ENCODE data around the gene TRAF2.
A peak's percentile ranks its signal among the peaks of the same experiment; 100 is the strongest.

The TRAF2 gene

GRCh38 chr9:136936645-136937170 lies 50.4 kb downstream of the TRAF2 start:
- DNase-seq = no peak
- Mint-ChIP-seq H3K4me1 (peaks cover 13% of the 10 kb centered on the region), H3K4me3 (no peak overlapping the region), H3K27ac (no peak overlapping the region), H3K9me3 (no peaks in the 10 kb centered on the region), H3K36me3 (ENCODE audit: low read depth) (peaks cover 26% of the 10 kb centered on the region), H3K27me3 (no peaks in the 10 kb centered on the region)
- no peak for ATAC-seq

GRCh38 chr9:136937186-136938001 lies 51.1 kb downstream of the TRAF2 start:
- Mint-ChIP-seq H3K4me3 (no peak overlapping the region), H3K9me3 (no peaks in the 10 kb centered on the region), H3K4me1 (peaks cover 8% of the 10 kb centered on the region), H3K27ac (no peak overlapping the region), H3K36me3 (ENCODE audit: low read depth) (peaks cover 22% of the 10 kb centered on the region), H3K27me3 (no peaks in the 10 kb centered on the region)
- DNase-seq = no peak
- no peak for ATAC-seq

- Mint-ChIP-seq H3K4me1 (peaks cover 4% of the 10 kb centered on the region), H3K9me3 (no peaks in the 10 kb centered on the region), H3K27ac (no peak overlapping the region), H3K27me3 (no peaks in the 10 kb centered on the region), H3K4me3 (no peak overlapping the region), H3K36me3 (ENCODE audit: low read depth) (peaks cover 15% of the 10 kb centered on the region)
- DNase-seq = no peak
- ATAC-seq = no peak
Measured at GRCh38 chr9:136939431-136939995, 53.2 kb downstream of the TRAF2 start.

GRCh38 chr9:136939996-136940525 lies 53.7 kb downstream of the TRAF2 start:
- Mint-ChIP-seq H3K27me3 (no peaks in the 10 kb centered on the region), H3K9me3 (no peaks in the 10 kb centered on the region), H3K4me1 (peaks cover 7% of the 10 kb centered on the region), H3K36me3 (ENCODE audit: low read depth) (peaks cover 13% of the 10 kb centered on the region), H3K27ac (no peak overlapping the region), H3K4me3 (no peak overlapping the region)
- no peak for ATAC-seq
- no peak for DNase-seq

- DNase-seq (no peak), ATAC-seq (no peak)
- Mint-ChIP-seq H3K27ac (no peak overlapping the region), H3K4me3 (no peak overlapping the region), H3K4me1 (peaks cover 7% of the 10 kb centered on the region), H3K9me3 (no peaks in the 10 kb centered on the region), H3K36me3 (ENCODE audit: low read depth) (peaks cover 10% of the 10 kb centered on the region), H3K27me3 (no peaks in the 10 kb centered on the region)
Measured at GRCh38 chr9:136940526-136941230, 54.4 kb downstream of the TRAF2 start.

GRCh38 chr9:136941231-136942111 lies 55.2 kb downstream of the TRAF2 start:
- no peaks in the 10 kb centered on the region for H3K9me3 Mint-ChIP-seq
- H3K36me3 Mint-ChIP-seq (ENCODE audit: low read depth) = peaks cover 10% of the 10 kb centered on the region
- H3K4me3 Mint-ChIP-seq = no peak overlapping the region

GRCh38 chr9:136942112-136942880 lies 56.0 kb downstream of the TRAF2 start:
- no peak overlapping the region for H3K27ac Mint-ChIP-seq
- no peak for ATAC-seq
- H3K9me3 Mint-ChIP-seq = no peaks in the 10 kb centered on the region
- H3K4me3 Mint-ChIP-seq = peak overlapping the region; percentile 46
- peaks cover 7% of the 10 kb centered on the region for H3K4me1 Mint-ChIP-seq
- no peak for DNase-seq
- H3K36me3 Mint-ChIP-seq (ENCODE audit: low read depth) = peaks cover 9% of the 10 kb centered on the region
- no peaks in the 10 kb centered on the region for H3K27me3 Mint-ChIP-seq

More at GRCh38 chr9:136941231-136942111, 55.2 kb downstream of the TRAF2 start:
- ATAC-seq (no peak), DNase-seq (no peak)
- Mint-ChIP-seq H3K27me3 (no peaks in the 10 kb centered on the region), H3K4me1 (peaks cover 7% of the 10 kb centered on the region), H3K27ac (no peak overlapping the region)

- Mint-ChIP-seq H3K27me3 (no peaks in the 10 kb centered on the region), H3K4me1 (peaks cover 7% of the 10 kb centered on the region), H3K4me3 (peak overlapping the region; percentile 46), H3K9me3 (no peaks in the 10 kb centered on the region), H3K27ac (no peak overlapping the region), H3K36me3 (ENCODE audit: low read depth) (peaks cover 9% of the 10 kb centered on the region)
- ATAC-seq = no peak
- no peak for DNase-seq
Measured at GRCh38 chr9:136942881-136943230, 56.5 kb downstream of the TRAF2 start.

- H3K36me3 Mint-ChIP-seq (ENCODE audit: low read depth) = peaks cover 7% of the 10 kb centered on the region
- H3K27ac Mint-ChIP-seq = peak overlapping the region; percentile 71
- no peaks in the 10 kb centered on the region for H3K27me3 Mint-ChIP-seq
- peak; percentile 56 for DNase-seq
- H3K4me1 Mint-ChIP-seq = peaks cover 11% of the 10 kb centered on the region
- peak; percentile 4 for ATAC-seq
- peak overlapping the region; percentile 80 for H3K4me3 Mint-ChIP-seq
- no peaks in the 10 kb centered on the region for H3K9me3 Mint-ChIP-seq
Measured at GRCh38 chr9:136943291-136944211, 57.2 kb downstream of the TRAF2 start.

GRCh38 chr9:136944212-136944518 lies 57.8 kb downstream of the TRAF2 start:
- H3K4me3 Mint-ChIP-seq = peak overlapping the region; percentile 80
- ATAC-seq (peak; percentile 26), DNase-seq (no peak)
- H3K27me3 Mint-ChIP-seq = no peaks in the 10 kb centered on the region
- no peaks in the 10 kb centered on the region for H3K9me3 Mint-ChIP-seq
- H3K27ac Mint-ChIP-seq = no peak overlapping the region
- peaks cover 12% of the 10 kb centered on the region for H3K4me1 Mint-ChIP-seq
- H3K36me3 Mint-ChIP-seq (ENCODE audit: low read depth) = peaks cover 3% of the 10 kb centered on the region

- peaks cover 12% of the 10 kb centered on the region for H3K4me1 Mint-ChIP-seq
Measured at GRCh38 chr9:136944519-136945332, 58.4 kb downstream of the TRAF2 start, which contains the start of the genes C8G and FBXW5. TSS of gene C8G (plus strand) at chr9:136945243. CDS start at chr9:136945321, 78 bp downstream. TSS of gene FBXW5 (minus strand) at chr9:136944738. CDS start at chr9:136944083, 655 bp downstream.

More at GRCh38 chr9:136944519-136945332, 58.4 kb downstream of the TRAF2 start, which contains the start of the genes C8G and FBXW5:
- ATAC-seq (peak; percentile 70), DNase-seq (peak; percentile 96)
- H3K27me3 Mint-ChIP-seq = no peaks in the 10 kb centered on the region
- peak within 1 kb of the TSS; percentile 80 for H3K4me3 Mint-ChIP-seq
- H3K27ac Mint-ChIP-seq = peak within 1 kb of the TSS; percentile 74
- no peaks in the 10 kb centered on the region for H3K9me3 Mint-ChIP-seq
- peaks cover 3% of the 10 kb centered on the region for H3K36me3 Mint-ChIP-seq (ENCODE audit: low read depth)
